Mesodermal cell (in vitro differentiated cells): ENCODE measurements around the gene CD52.
"Not testable (repeated sequence)": the region's sequence is repeated elsewhere in the genome, so short reads cannot be mapped to it uniquely, and the experiment has no call there.

Experiments
- H3K27ac ChIP-seq: 2 replicates; pipeline ENCODE4 v1.7.0; 2013; ENCODE audit warnings: mild to moderate bottlenecking, low read depth, low read length, moderate library complexity; ENCODE audit not compliant: severe bottlenecking
- H3K36me3 ChIP-seq: 2 replicates; pipeline ENCODE4 v1.7.1; 2013; ENCODE audit warnings: mild to moderate bottlenecking, low read length, moderate library complexity; ENCODE audit not compliant: control insufficient read depth, insufficient read depth
- H3K4me1 ChIP-seq: one replicate; pipeline ENCODE4 v1.7.1; 2013; ENCODE audit warnings: mild to moderate bottlenecking, low read length; ENCODE audit not compliant: insufficient read depth, control insufficient read depth, poor library complexity, severe bottlenecking
- H3K4me3 ChIP-seq: 2 replicates; pipeline ENCODE4 v1.7.0; 2013; ENCODE audit warnings: low read length, control low read depth, mild to moderate bottlenecking; ENCODE audit not compliant: insufficient read depth, poor library complexity, severe bottlenecking; ENCODE audit errors: extremely low read depth
- H3K9me3 ChIP-seq: 2 replicates; pipeline ENCODE4 v1.7.1; 2013; ENCODE audit warnings: mild to moderate bottlenecking, low read length, moderate library complexity; ENCODE audit not compliant: control insufficient read depth
- WGBS, 2 experiments: methylation state at CpG; one replicate each; pipeline ENCODE4 v1.1.5; 2013; ENCODE audit warnings: missing lambda C conversion rate in 2 of 2; ENCODE audit not compliant: insufficient coverage in 2 of 2; 5-methylcytosine and 5-hydroxymethylcytosine counted together

Gene CD52

DNA sequence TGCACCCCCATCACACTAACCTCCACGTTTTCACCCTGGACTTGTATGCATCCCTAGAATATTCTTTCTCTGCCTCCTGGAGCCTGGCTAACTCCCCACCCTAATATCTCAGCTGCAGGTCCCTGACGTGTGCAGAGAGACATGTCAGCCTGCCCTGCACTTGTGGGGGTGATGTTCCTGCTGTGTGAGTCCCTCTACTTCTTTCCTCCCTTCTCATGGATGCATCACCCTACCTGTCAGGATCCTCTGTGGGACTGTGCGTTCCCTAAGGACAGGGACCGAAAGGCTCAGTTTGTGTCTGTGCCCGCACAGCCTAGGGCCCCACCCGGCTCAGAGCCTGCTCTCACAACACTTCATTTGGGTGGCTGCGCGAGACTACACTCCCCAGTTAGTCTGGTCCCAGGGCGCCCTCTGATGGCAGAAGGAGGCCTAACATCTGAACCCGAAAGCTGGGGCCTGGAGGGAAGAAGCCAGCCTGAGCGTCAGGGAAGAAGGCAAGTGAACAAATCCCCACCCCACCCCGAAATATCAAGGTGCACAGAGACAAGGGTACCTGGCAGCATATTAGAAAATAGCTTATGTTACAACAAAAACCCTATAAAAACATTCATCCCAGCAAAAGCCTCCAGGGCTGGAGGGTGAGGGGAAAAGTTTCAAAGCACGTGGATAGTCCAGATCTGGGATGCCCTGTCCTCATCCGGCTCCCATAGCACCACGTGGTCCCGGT lies 3.7 kb downstream of the CD52 start:
- Histone ChIP-seq H3K9me3 (no peaks in the 10 kb centered on the region), H3K4me1 (peaks cover 14% of the 10 kb centered on the region), H3K27ac (no peak overlapping the region), H3K36me3 (peaks cover 3% of the 10 kb centered on the region), H3K4me3 (no peak overlapping the region)
- 38 to 47% methylated on average over 6 to 10 of the region's 16 CpGs for WGBS, 2 experiments

DNA sequence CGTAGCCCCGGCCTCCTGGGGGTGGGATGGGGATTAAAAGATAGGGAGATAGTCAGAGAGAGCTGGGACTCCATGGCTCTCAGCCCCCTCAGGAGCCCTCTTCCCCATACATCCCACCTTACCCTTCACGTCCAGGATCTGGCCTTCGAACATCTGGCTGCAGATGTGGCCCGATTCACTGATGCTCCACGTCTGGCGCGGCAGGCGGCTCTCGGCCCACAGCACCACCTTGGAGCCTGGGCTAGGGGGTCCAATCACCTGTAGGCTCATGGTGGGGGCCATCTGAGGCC lies 4.2 kb downstream of the CD52 start:
- Histone ChIP-seq H3K9me3 (no peaks in the 10 kb centered on the region), H3K36me3 (peaks cover 3% of the 10 kb centered on the region), H3K27ac (no peak overlapping the region), H3K4me3 (no peak overlapping the region), H3K4me1 (peaks cover 13% of the 10 kb centered on the region)
- 93 to 94% methylated on average over 7 to 8 of the region's 10 CpGs for WGBS, 2 experiments

DNA sequence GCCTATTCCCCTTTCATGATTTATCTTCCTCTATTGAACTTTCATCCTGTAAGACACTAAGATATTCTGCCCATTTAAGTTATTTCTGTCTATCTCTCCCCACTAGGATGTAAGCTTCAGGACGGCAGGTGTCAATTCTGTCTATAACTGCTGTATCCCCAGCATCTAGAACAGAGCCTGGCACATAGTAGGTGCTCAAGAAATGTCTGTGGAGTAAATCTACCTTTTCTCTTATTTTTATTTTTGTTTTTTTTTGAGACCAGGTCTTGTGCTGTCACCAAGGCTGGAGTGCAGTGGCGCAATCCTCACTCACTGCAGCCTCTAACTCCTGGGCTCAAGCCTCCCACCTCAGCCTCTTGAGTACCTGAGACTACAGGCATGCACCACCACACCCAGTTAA lies 5.6 kb downstream of the CD52 start:
- no peak overlapping the region for H3K4me3 ChIP-seq
- 100% methylated on average over 1 of the region's 2 CpGs for WGBS, 2 experiments
- H3K9me3 ChIP-seq: no peaks in the 10 kb centered on the region
- peaks cover 7% of the 10 kb centered on the region for H3K4me1 ChIP-seq
- H3K36me3 ChIP-seq: peaks cover 3% of the 10 kb centered on the region
- H3K27ac ChIP-seq: no peak overlapping the region

DNA sequence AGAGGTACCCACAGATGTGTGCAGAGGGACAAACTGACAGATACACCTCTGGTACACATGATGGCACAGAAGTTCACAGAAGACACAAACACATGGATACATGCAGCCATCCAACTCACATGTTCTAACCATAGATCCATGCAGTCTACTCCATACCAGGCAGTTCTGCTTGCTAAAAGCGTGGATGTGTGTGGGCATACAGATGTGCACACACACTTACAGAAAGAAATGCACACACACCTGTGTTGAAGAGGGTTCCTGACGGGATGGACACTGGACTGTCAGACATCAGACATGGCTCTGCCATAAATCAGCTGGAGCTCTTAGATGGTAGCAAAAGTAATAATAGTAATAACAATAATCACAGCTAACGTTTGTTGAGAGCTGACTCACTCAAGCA lies 6.8 kb downstream of the CD52 start:
- Histone ChIP-seq H3K4me3 (no peak overlapping the region), H3K4me1 (peaks cover 15% of the 10 kb centered on the region), H3K27ac (no peak overlapping the region), H3K9me3 (no peaks in the 10 kb centered on the region), H3K36me3 (peaks cover 3% of the 10 kb centered on the region)
- WGBS, 2 experiments: 83 to 100% methylated on average over 1 to 2 of the region's 3 CpGs

DNA sequence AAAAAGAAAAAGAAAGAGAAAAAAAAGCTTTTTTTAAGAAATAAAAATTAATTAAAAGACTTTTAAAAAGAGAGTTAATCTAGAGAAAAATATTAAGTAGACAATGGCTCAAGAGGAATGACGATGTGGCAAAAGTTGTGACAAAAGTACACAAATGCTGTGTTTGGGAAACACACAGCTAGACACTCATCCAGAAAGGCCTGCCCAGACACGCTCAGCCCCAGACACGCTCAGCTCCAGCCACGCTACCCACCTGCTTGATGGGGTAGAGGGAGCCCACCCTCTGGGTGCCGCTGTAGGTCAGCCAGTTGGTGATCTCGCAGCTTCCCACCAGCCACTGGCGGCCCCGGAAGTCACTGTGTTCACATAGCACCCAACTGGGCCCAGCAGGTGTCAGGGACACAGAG lies 10.2 kb downstream of the CD52 start:
- Histone ChIP-seq H3K36me3 (peaks cover 3% of the 10 kb centered on the region), H3K27ac (no peak overlapping the region), H3K4me3 (no peak overlapping the region), H3K4me1 (peaks cover 12% of the 10 kb centered on the region), H3K9me3 (no peaks in the 10 kb centered on the region)
- WGBS, 2 experiments: 79 to 88% methylated on average over 7 to 8 of the region's 8 CpGs

DNA sequence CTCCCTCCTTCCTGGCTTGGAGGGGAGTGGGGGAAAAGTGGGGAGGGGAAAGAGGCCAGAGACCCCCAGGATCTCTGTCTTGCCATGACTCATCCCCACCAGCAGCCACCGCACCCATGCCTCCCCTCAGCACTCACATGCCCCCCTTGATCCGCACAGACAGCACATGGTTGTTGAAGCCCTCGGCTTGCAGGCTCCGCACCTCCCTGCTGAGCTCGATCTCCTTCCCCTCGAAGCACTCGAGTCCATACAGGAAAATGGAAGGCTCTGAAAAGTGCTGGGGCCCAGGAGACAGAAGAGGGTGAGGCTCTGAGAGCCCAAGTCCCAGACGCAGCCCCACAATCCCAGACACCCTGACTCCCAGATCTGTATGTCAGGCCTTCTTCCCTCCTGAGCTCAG lies 10.8 kb downstream of the CD52 start:
- Histone ChIP-seq H3K36me3 (peaks cover 3% of the 10 kb centered on the region), H3K4me1 (peaks cover 12% of the 10 kb centered on the region), H3K27ac (no peak overlapping the region), H3K4me3 (no peak overlapping the region), H3K9me3 (no peaks in the 10 kb centered on the region)
- 81 to 90% methylated on average over 6 to 7 of the region's 8 CpGs for WGBS, 2 experiments

DNA sequence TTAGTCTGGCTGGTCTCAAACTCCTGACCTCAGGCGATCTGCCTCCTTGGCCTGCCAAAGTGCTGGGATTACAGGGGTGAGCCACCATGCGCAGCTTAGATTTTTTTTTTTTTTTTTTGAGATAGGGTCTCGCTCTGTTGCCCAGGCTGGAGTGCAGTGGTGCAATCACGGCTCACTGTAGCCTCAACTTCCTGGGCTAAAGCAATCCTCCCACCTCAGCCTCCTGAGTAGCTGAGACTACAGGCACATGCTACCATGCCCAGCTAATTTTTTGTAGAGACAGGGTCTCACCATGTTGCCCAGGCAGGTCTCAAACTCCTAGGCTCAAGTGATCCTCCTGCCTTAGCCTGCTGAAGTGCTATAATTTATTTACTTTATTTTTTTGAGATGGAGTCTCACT lies 11.6 kb downstream of the CD52 start:
- H3K36me3 ChIP-seq, H3K4me3 ChIP-seq, H3K9me3 ChIP-seq, H3K27ac ChIP-seq: not testable (repeated sequence)
- H3K4me1 ChIP-seq: peaks cover 12% of the 10 kb centered on the region
- 91 to 100% methylated on average over 1 to 3 of the region's 4 CpGs for WGBS, 2 experiments

DNA sequence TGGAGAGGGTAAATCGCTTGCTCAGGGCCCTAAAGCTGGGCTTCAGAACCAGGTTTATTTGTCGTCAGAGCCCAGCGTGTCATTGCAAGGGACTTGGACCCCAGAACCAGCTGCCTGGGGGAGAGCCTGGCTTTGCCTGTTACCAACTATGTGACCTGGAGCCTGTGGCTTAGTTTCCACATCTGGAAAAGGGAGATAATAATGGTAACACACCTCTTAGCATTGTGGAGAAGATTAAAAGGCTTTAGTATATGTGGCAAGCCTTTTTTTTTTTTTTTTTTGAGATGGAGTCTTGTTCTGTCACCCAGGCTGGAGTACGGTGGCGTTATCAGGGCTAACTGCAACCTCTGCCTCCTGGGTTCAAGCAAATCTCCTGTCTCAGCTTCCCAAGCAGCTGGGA lies 12.5 kb downstream of the CD52 start:
- 92 to 94% methylated on average over 3 of the region's 5 CpGs for WGBS, 2 experiments
- Histone ChIP-seq H3K4me3 (no peak overlapping the region), H3K27ac (no peak overlapping the region)

DNA sequence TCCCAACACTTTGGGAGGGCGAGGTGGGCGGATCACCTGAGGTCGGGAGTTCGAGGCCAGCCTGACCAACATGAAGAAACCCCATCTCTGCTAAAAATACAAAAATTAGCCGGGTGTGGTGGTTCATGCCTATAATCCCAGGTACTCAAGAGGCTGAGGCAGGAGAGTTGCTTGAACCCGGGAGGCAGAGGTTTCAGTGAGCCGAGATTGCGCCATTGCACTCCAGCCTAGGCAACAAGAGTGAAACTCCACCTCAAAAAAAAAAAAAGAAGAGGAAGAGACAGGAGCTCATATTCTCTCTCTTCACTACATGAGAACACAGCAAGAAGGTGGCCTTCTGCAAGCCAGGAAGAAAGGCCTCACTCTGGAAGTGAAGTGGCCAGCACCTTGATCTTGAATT lies 15.6 kb downstream of the CD52 start:
- H3K4me3 ChIP-seq, H3K36me3 ChIP-seq, H3K9me3 ChIP-seq, H3K27ac ChIP-seq: not testable (repeated sequence)
- WGBS, 2 experiments: 89 to 92% methylated on average over 4 to 5 of the region's 8 CpGs
- H3K4me1 ChIP-seq: peaks cover 13% of the 10 kb centered on the region

More for the DNA sequence above, 12.5 kb downstream of the CD52 start:
- Histone ChIP-seq H3K36me3 (no peaks in the 10 kb centered on the region), H3K4me1 (peaks cover 12% of the 10 kb centered on the region), H3K9me3 (no peaks in the 10 kb centered on the region)

DNA sequence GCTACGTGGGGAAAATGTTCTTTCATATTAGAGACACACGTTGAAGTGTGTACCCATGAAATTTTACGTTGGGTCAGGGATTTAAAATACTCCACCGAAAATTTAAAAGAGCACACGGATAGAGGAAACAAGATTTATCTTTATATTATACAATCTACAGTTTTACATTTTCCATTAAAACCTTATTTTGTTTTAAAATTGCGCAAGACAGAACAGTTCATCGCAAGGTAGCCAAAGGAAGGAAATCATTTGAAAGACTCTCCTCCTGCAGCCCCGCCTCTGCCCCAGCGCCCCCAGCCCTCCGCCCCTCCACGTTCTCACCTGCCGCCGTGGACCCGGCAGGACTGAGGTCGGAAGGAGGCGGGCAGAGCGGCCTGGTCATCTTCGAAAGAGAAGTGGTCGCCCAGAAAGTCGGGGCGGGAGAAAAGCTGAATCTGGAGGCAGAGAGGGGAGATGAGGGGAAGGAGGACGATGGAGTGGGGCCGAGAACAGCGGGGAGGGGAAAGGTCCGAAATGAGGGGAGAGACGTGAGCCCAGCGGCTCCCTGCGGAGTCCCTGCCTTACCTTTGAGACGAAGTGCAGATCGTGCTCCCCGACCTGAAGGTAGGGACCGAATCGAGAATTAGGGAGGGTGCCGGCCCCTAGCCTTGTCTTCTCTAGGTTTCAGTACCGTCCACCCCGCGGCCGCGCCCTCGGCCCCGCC lies 18.2 kb downstream of the CD52 start:
- WGBS, 2 experiments: 1 to 3% methylated on average over 28 to 34 of the region's 41 CpGs
- H3K4me3 ChIP-seq: peak overlapping the region; percentile 52
- H3K27ac ChIP-seq: no peak overlapping the region
- no peaks in the 10 kb centered on the region for H3K36me3 ChIP-seq
- peaks cover 14% of the 10 kb centered on the region for H3K4me1 ChIP-seq
- no peaks in the 10 kb centered on the region for H3K9me3 ChIP-seq

DNA sequence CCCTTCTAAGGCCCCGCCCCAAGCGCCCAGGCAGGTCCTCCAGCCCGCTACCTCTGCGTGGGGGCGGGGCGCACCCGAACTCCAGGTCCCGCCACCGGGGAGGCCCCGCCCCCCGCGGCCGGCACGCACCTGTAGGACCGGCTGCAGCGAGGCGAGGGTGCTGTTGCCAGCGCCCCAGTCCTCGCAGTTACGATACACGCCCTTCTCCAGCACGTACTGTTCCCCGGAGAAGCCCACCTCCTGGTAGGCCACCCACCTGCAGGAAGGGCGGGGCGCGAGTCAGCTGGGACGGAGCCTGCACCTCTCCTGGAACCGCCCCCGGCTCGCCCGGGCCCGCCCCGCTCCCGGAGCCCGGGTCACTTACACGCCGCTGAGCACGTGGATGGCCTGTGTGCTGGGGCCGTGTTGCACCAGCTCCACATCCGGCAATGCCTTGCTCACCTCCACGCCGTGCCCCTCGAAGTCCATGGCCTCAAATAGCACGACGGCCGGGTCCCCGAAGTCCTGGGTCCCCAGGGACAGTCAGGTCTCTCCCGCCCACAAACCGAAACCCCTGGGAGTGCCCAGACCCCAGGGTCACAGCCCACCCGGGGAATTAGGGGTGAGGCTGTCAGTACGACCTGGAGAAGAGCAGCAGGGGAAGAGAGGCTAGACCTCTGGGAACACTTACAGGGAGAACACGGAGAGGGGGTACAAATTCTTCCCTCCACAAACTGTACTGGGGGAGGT lies 18.9 kb downstream of the CD52 start:
- H3K27ac ChIP-seq: no peak overlapping the region
- WGBS, 2 experiments: 20 to 27% methylated on average over 37 of the region's 52 CpGs

More for the DNA sequence above, 18.9 kb downstream of the CD52 start:
- Histone ChIP-seq H3K36me3 (no peaks in the 10 kb centered on the region), H3K4me3 (peak overlapping the region; percentile 52), H3K4me1 (peaks cover 14% of the 10 kb centered on the region), H3K9me3 (no peaks in the 10 kb centered on the region)
